Kidney epithelial cell (primary cell): ENCODE measurements around the gene PTPRD. TPM values are rescaled to one million over a fixed set of nuclear protein-coding genes. Genes with fewer than 3 reads are reported as not detected.

Experiments
- DNase-seq: peaks from one replicate; pipeline ENCODE4 v3.0.0-alpha.2; 2010; ENCODE audit warnings: low read depth
- H3K27me3 ChIP-seq: 2 replicates; pipeline ENCODE4 v1.6.0; 2011; ENCODE audit warnings: low read length; ENCODE audit not compliant: control insufficient read depth, insufficient read depth
- H3K36me3 ChIP-seq: 2 replicates; pipeline ENCODE4 v1.5.1; 2011; ENCODE audit warnings: low read length; ENCODE audit not compliant: control insufficient read depth, insufficient read depth
- H3K4me3 ChIP-seq: 2 replicates; pipeline ENCODE4 v1.5.1; 2011; ENCODE audit warnings: low read depth, mild to moderate bottlenecking, control low read depth, low read length
- CTCF ChIP-seq: IDR thresholded peaks from 2 replicates; pipeline ENCODE4 v1.5.1; 2011; ENCODE audit warnings: mild to moderate bottlenecking, moderate library complexity, low read length, control low read depth, inconsistent platforms; ENCODE audit not compliant: insufficient read depth, poor library complexity, severe bottlenecking
- total RNA-seq: library from RNA; depleted of rRNA; stranded (reverse); fragments of >200 nt; gene quantifications from 2 replicates; pipeline ENCODE4 v1.2.3, GENCODE V29; 2015

The PTPRD gene
- total RNA-seq, 1 donor from 2014 or later: 18.8 TPM

- Histone ChIP-seq H3K27me3 (peaks cover 28% of the 10 kb centered on the region), H3K36me3 (no peaks in the 10 kb centered on the region), H3K4me3 (no peak overlapping the region)
- no peak for DNase-seq
- no peak for TF ChIP-seq CTCF
Observed at GRCh38 chr9:10614196-10614800, 1.5 kb upstream of the PTPRD start.

- DNase-seq: no peak
- Histone ChIP-seq H3K27me3 (peaks cover 28% of the 10 kb centered on the region), H3K36me3 (no peaks in the 10 kb centered on the region), H3K4me3 (peak overlapping the region; percentile 27)
- no peak for TF ChIP-seq CTCF
Observed at GRCh38 chr9:10613419-10613818, 617 bp upstream of the PTPRD start.

DNA sequence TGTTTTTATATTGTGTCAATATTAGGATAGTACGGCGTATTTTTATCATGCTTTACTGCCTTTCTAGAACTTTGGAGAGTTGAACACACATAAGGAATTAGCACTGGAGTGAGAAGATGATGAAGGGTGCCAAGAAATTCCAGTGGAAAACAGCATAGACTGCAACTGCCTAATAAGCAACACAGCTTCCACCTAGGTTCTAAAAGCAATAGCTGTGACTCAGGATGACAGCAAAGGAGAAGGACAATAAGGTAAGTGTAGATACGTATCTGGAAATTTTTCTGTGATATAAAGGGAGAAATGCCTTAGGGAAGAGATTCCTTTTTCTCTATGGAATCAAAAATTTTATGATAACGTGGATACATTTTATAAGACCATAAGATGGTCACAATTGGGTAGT is 7.4 kb downstream of the PTPRD start:
- no peak for TF ChIP-seq CTCF
- DNase-seq: no peak
- no peaks in the 10 kb centered on the region for H3K27me3 ChIP-seq
- H3K36me3 ChIP-seq: no peaks in the 10 kb centered on the region
- no peak overlapping the region for H3K4me3 ChIP-seq

DNA sequence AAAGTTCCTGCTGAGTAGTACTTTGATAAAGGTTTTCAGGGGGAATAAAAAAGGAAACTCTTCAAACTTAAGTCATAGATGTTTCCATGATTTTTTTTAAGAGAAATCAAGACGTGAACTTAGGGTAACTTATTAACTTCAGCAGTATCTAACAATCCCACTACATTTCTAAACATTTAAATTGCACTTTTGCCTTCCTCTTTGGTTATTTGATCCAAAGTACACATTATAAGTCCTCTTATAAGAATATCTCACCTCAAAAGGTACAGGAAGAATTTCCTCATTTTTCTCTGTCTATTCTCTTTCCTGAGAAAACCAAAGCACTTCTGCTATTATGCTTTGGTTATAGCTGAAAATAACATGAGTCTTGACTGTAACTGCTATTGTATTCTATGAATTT is 7.9 kb downstream of the PTPRD start:
- Histone ChIP-seq H3K27me3 (no peaks in the 10 kb centered on the region), H3K36me3 (no peaks in the 10 kb centered on the region), H3K4me3 (no peak overlapping the region)
- TF ChIP-seq CTCF: no peak
- DNase-seq: no peak

GRCh38 chr9:10597801-10598200 is 15.0 kb downstream of the PTPRD start:
- Histone ChIP-seq H3K27me3 (no peaks in the 10 kb centered on the region), H3K4me3 (no peak overlapping the region), H3K36me3 (no peaks in the 10 kb centered on the region)
- no peak for TF ChIP-seq CTCF
- DNase-seq: no peak

GRCh38 chr9:10594482-10594881 is 18.3 kb downstream of the PTPRD start:
- Histone ChIP-seq H3K4me3 (no peak overlapping the region), H3K27me3 (no peaks in the 10 kb centered on the region), H3K36me3 (no peaks in the 10 kb centered on the region)
- no peak for DNase-seq
- no peak for TF ChIP-seq CTCF
